ENCODE results near the gene ENPP6.
"Not testable (repeated sequence)": the region's sequence is repeated elsewhere in the genome, so short reads cannot be mapped to it uniquely, and the experiment has no call there.

The ENPP6 gene

GRCh38 chr4:184052616-184053015 is 165.1 kb downstream of the ENPP6 start:
- TF ChIP-seq ESRRG (CRISPR knock-in tag; IDR thresholded peaks at IDR 0.05) (no peak), OSR1 (CRISPR knock-in tag; IDR thresholded peaks at IDR 0.05) (no peak), POU6F1 (CRISPR knock-in tag; IDR thresholded peaks at IDR 0.05; ENCODE audit: borderline replicate concordance, low read depth) (no peak), ZNF70 (CRISPR knock-in tag; IDR thresholded peaks at IDR 0.05) (no peak), ZFP30 (CRISPR knock-in tag; IDR thresholded peaks at IDR 0.05) (no peak), RARB (CRISPR knock-in tag; IDR thresholded peaks at IDR 0.05) (no peak), PATZ1 (CRISPR knock-in tag; IDR thresholded peaks at IDR 0.05; ENCODE audit: borderline replicate concordance) (no peak), GLIS3 (CRISPR knock-in tag; IDR thresholded peaks at IDR 0.05) (no peak), ZC3H10 (CRISPR knock-in tag; IDR thresholded peaks at IDR 0.05) (no peak), ZFP3 (CRISPR knock-in tag; IDR thresholded peaks at IDR 0.05) (no peak), ARNTL (CRISPR knock-in tag; IDR thresholded peaks at IDR 0.05; ENCODE audit: borderline replicate concordance, low read depth) (no peak), ZNF565 (CRISPR knock-in tag; conservative IDR thresholded peaks at IDR 0.05; ENCODE audit: low read depth) (no peak), PPARA (CRISPR knock-in tag; IDR thresholded peaks at IDR 0.05; ENCODE audit: borderline replicate concordance) (no peak), BACH2 (CRISPR knock-in tag; IDR thresholded peaks at IDR 0.05; ENCODE audit: borderline replicate concordance) (no peak), TCF4 (CRISPR knock-in tag; IDR thresholded peaks at IDR 0.05; ENCODE audit: borderline replicate concordance) (no peak), CREB5 (CRISPR knock-in tag; IDR thresholded peaks at IDR 0.05; ENCODE audit: low read depth) (no peak), TOX (CRISPR knock-in tag; IDR thresholded peaks at IDR 0.05; ENCODE audit: borderline replicate concordance) (no peak)
- ATAC-seq, result no peak

- not testable (repeated sequence) for ATAC-seq
- TF ChIP-seq ZNF8 (CRISPR knock-in tag; IDR thresholded peaks at IDR 0.05), result peak; percentile 74; the same call in 1 of the 2 replicates
These were observed 166.4 kb downstream of the ENPP6 start for GRCh38 chr4:184051262-184051661.

- TF ChIP-seq CREB5 (CRISPR knock-in tag; IDR thresholded peaks at IDR 0.05; ENCODE audit: low read depth), result no peak
- no peak for TF ChIP-seq ZNF565 (CRISPR knock-in tag; conservative IDR thresholded peaks at IDR 0.05; ENCODE audit: low read depth)
- no peak for TF ChIP-seq SNAI2 (CRISPR knock-in tag; IDR thresholded peaks at IDR 0.05)
- TF ChIP-seq ZNF70 (CRISPR knock-in tag; IDR thresholded peaks at IDR 0.05), result no peak
- TF ChIP-seq ZC3H10 (CRISPR knock-in tag; IDR thresholded peaks at IDR 0.05), result no peak
- TF ChIP-seq TCF4 (CRISPR knock-in tag; IDR thresholded peaks at IDR 0.05; ENCODE audit: borderline replicate concordance), result no peak
- TF ChIP-seq ZFP3 (CRISPR knock-in tag; IDR thresholded peaks at IDR 0.05), result no peak
- TF ChIP-seq CSDC2 (CRISPR knock-in tag; IDR thresholded peaks at IDR 0.05), result no peak
- TF ChIP-seq PATZ1 (CRISPR knock-in tag; IDR thresholded peaks at IDR 0.05; ENCODE audit: borderline replicate concordance), result no peak
- TF ChIP-seq POU6F1 (CRISPR knock-in tag; IDR thresholded peaks at IDR 0.05; ENCODE audit: borderline replicate concordance, low read depth), result no peak
- TF ChIP-seq ZFP30 (CRISPR knock-in tag; IDR thresholded peaks at IDR 0.05), result no peak
- TF ChIP-seq TSHZ2 (CRISPR knock-in tag; IDR thresholded peaks at IDR 0.05), result no peak
- no peak for TF ChIP-seq OSR1 (CRISPR knock-in tag; IDR thresholded peaks at IDR 0.05)
- TF ChIP-seq GLIS3 (CRISPR knock-in tag; IDR thresholded peaks at IDR 0.05), result no peak
- TF ChIP-seq ESRRG (CRISPR knock-in tag; IDR thresholded peaks at IDR 0.05), result no peak
- no peak for TF ChIP-seq ISL1 (CRISPR knock-in tag; IDR thresholded peaks at IDR 0.05)
- TF ChIP-seq RARB (CRISPR knock-in tag; IDR thresholded peaks at IDR 0.05), result no peak
- TF ChIP-seq ZNF8 (CRISPR knock-in tag; IDR thresholded peaks at IDR 0.05), result no peak
- no peak for TF ChIP-seq PPARA (CRISPR knock-in tag; IDR thresholded peaks at IDR 0.05; ENCODE audit: borderline replicate concordance)
- no peak for TF ChIP-seq BACH2 (CRISPR knock-in tag; IDR thresholded peaks at IDR 0.05; ENCODE audit: borderline replicate concordance)
- ATAC-seq, result no peak
These were observed 171.5 kb downstream of the ENPP6 start for GRCh38 chr4:184046148-184046547.
